Neural cell (in vitro differentiated cells): Measurements from ENCODE around the gene ACAD11. TPM values are rescaled to one million over a fixed set of nuclear protein-coding genes. Genes with fewer than 3 reads are reported as not detected.

Source experiments
- H2AFZ ChIP-seq: fragments of 200-600, 300-800 bp; sonication (generic), shearing (Covaris generic); 2 replicates; pipeline ENCODE4 v1.6.0; 2014; ENCODE audit warnings: low read depth, mild to moderate bottlenecking, antibody characterized with exemption, low read length, moderate library complexity
- H3F3A ChIP-seq: fragments of 200-600 bp; shearing (Covaris generic); 2 replicates; pipeline ENCODE4 v1.6.1; 2016; ENCODE audit warnings: mild to moderate bottlenecking, moderate library complexity, mixed read lengths, antibody characterized with exemption, low read length; ENCODE audit not compliant: insufficient read depth, poor library complexity, severe bottlenecking
- H3K27ac ChIP-seq: fragments of 200-600, 300-800 bp; sonication (generic), shearing (Covaris generic); 2 replicates; pipeline ENCODE4 v1.5.1; 2014; ENCODE audit warnings: mild to moderate bottlenecking, low read length, moderate library complexity
- H3K27me3 ChIP-seq: fragments of 300-800, 200-600 bp; sonication (generic), shearing (Covaris generic); 2 replicates; pipeline ENCODE4 v1.6.0; 2014; ENCODE audit warnings: mild to moderate bottlenecking, low read depth, low read length, moderate library complexity; ENCODE audit not compliant: insufficient read depth
- H3K36me3 ChIP-seq: fragments of 300-800, 200-600 bp; sonication (generic), shearing (Covaris generic); 2 replicates; pipeline ENCODE4 v1.5.1; 2014; ENCODE audit warnings: mild to moderate bottlenecking, antibody characterized with exemption, low read length, moderate library complexity; ENCODE audit not compliant: insufficient read depth
- H3K4me2 ChIP-seq: fragments of 300-800, 200-600 bp; sonication (generic), shearing (Covaris generic); 2 replicates; pipeline ENCODE4 v1.6.0; 2014; ENCODE audit warnings: mild to moderate bottlenecking, low read length
- H3K4me3 ChIP-seq: fragments of 300-800, 200-600 bp; sonication (generic), shearing (Covaris generic); 2 replicates; pipeline ENCODE4 v1.5.1; 2014; ENCODE audit warnings: mild to moderate bottlenecking, low read length, moderate library complexity
- H3K79me2 ChIP-seq: fragments of 200-600 bp; shearing (Covaris generic); replicated peaks from 2 replicates; pipeline ENCODE4 v1.6.0; 2014; ENCODE audit warnings: mild to moderate bottlenecking, low read length, moderate library complexity; ENCODE audit not compliant: insufficient read depth
- H3K9ac ChIP-seq: fragments of 300-800, 200-600 bp; sonication (generic), shearing (Covaris generic); 2 replicates; pipeline ENCODE4 v1.6.1; 2016; ENCODE audit warnings: mild to moderate bottlenecking, low read length, mixed read lengths
- H3K9me2 ChIP-seq: fragments of 200-600 bp; shearing (Covaris generic); 2 replicates; pipeline ENCODE4 v1.6.1; 2016; ENCODE audit warnings: mild to moderate bottlenecking, low read length, mixed read lengths; ENCODE audit not compliant: insufficient read depth
- H3K9me3 ChIP-seq: fragments of 200-600, 300-800 bp; sonication (generic), shearing (Covaris generic); 2 replicates; pipeline ENCODE4 v1.6.1; 2016; ENCODE audit warnings: mild to moderate bottlenecking, mixed run types, low read length, moderate library complexity, mixed read lengths
- H4K20me1 ChIP-seq: fragments of 200-600 bp; shearing (Covaris generic); 2 replicates; pipeline ENCODE4 v1.6.1; 2016; ENCODE audit warnings: mild to moderate bottlenecking, mixed run types; ENCODE audit not compliant: insufficient read depth
- EP300 ChIP-seq: fragments of 450-650 bp; conservative IDR thresholded peaks from 2 replicates; pipeline ENCODE4 v1.6.1; 2014; ENCODE audit warnings: antibody characterized with exemption, mild to moderate bottlenecking, moderate library complexity; ENCODE audit not compliant: poor library complexity, severe bottlenecking
- EZH2 ChIP-seq: fragments of 200-600, 300-800 bp; shearing (Covaris generic), sonication (generic); IDR thresholded peaks from 2 replicates; pipeline ENCODE4 v1.6.1; 2014; ENCODE audit warnings: antibody characterized with exemption, low read length, borderline replicate concordance, mild to moderate bottlenecking; ENCODE audit not compliant: insufficient read depth, poor library complexity, severe bottlenecking
- MXI1 ChIP-seq: fragments of 450-650 bp; conservative IDR thresholded peaks from 2 replicates; pipeline ENCODE4 v1.6.1; 2014; ENCODE audit warnings: antibody characterized with exemption, mild to moderate bottlenecking; ENCODE audit not compliant: poor library complexity, severe bottlenecking
- POLR2AphosphoS5 ChIP-seq: IDR thresholded peaks from 2 replicates; pipeline ENCODE4 v1.6.1; 2012
- RAD21 ChIP-seq: fragments of 450-650 bp; conservative IDR thresholded peaks from 2 replicates; pipeline ENCODE4 v1.6.1; 2014; ENCODE audit warnings: antibody characterized with exemption, mild to moderate bottlenecking, moderate library complexity
- SMC3 ChIP-seq: fragments of 450-650 bp; conservative IDR thresholded peaks from 2 replicates; pipeline ENCODE4 v1.6.1; 2014; ENCODE audit warnings: antibody characterized with exemption, mild to moderate bottlenecking, moderate library complexity; ENCODE audit not compliant: poor library complexity
- TAF1 ChIP-seq: IDR thresholded peaks from 2 replicates; pipeline ENCODE4 v1.6.1; 2012; ENCODE audit warnings: low read depth
- polyA minus RNA-seq: library from RNA; depleted of rRNA, polyadenylated mRNA; stranded (reverse); fragments of >200 nt; gene quantifications from 2 replicates; pipeline ENCODE4 v1.2.3, GENCODE V29; 2014
- polyA plus RNA-seq: library from polyadenylated mRNA; depleted of rRNA; stranded (reverse); fragments of >200 nt; gene quantifications from 2 replicates; pipeline ENCODE4 v1.2.3, GENCODE V29; 2014
- TF ChIP-seq, protein P1 (sequence below): IDR thresholded peaks from 2 replicates; pipeline ENCODE4 v1.6.1; 2012; ENCODE audit warnings: borderline replicate concordance
- TF ChIP-seq, protein P2 (sequence below): fragments of 450-650 bp; IDR thresholded peaks from 2 replicates; pipeline ENCODE4 v1.5.1; 2014; ENCODE audit warnings: antibody characterized with exemption, mild to moderate bottlenecking, moderate library complexity; ENCODE audit not compliant: poor library complexity, severe bottlenecking

ACAD11 gene, protein sequence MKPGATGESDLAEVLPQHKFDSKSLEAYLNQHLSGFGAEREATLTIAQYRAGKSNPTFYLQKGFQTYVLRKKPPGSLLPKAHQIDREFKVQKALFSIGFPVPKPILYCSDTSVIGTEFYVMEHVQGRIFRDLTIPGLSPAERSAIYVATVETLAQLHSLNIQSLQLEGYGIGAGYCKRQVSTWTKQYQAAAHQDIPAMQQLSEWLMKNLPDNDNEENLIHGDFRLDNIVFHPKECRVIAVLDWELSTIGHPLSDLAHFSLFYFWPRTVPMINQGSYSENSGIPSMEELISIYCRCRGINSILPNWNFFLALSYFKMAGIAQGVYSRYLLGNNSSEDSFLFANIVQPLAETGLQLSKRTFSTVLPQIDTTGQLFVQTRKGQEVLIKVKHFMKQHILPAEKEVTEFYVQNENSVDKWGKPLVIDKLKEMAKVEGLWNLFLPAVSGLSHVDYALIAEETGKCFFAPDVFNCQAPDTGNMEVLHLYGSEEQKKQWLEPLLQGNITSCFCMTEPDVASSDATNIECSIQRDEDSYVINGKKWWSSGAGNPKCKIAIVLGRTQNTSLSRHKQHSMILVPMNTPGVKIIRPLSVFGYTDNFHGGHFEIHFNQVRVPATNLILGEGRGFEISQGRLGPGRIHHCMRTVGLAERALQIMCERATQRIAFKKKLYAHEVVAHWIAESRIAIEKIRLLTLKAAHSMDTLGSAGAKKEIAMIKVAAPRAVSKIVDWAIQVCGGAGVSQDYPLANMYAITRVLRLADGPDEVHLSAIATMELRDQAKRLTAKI
- polyA plus RNA-seq: 14.9 and 19.2 TPM in 2 replicates
- 20.0 and 24.9 TPM in 2 replicates for polyA minus RNA-seq

DNA sequence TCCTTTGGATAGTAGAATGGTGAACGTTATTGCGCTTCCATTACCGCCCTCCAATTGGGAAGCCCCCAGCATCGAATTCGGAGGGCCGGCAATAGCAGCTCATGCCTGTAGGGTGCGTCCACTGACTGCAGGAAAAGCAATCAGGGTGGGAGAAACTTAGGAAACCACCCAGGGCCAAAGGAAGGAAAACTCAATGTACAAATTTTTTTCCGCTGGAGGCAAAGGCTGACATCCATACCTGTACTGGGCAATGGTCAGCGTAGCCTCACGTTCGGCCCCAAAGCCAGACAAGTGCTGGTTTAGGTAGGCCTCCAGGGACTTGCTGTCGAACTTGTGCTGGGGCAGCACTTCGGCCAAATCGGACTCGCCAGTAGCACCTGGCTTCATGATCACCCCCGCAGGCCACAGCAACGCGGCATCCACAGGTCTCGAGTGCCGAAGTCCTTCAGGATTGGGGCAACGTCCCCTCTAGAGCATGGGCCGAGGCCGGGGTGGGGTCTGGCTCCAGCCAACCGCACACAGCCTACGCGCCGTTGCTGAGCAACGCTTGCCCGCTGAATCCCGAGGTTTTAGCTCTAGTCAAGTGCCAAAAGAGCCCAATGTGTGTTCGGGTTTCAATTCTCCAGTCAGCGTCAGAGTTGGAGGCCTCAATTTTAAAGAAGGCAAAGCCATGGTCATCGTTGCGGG lies at the start of gene ACAD11:
ACAD11 (minus strand) TSS at position 445 of the 687 bp plus-strand sequence; CDS start at position 387, 58 bp downstream.
- Histone ChIP-seq H3K27me3 (no peaks in the 10 kb centered on the region), H3F3A (no peaks in the 10 kb centered on the region), H2AFZ (peak within 1 kb of the TSS; percentile 91), H3K27ac (peak within 1 kb of the TSS; percentile 77), H3K9ac (peak within 1 kb of the TSS; percentile 88), H3K79me2 (peaks cover 33% of the 10 kb centered on the region), H3K4me2 (peak within 1 kb of the TSS; percentile 23), H3K4me3 (peak within 1 kb of the TSS; percentile 90), H3K36me3 (no peaks in the 10 kb centered on the region), H4K20me1 (no peaks in the 10 kb centered on the region), H3K9me2 (no peaks in the 10 kb centered on the region), H3K9me3 (no peaks in the 10 kb centered on the region)
- TF ChIP-seq SMC3 (peak; percentile 18), TAF1 (no peak), MXI1 (no peak), RAD21 (peak; percentile 35), EP300 (no peak), POLR2AphosphoS5 (no peak), EZH2 (no peak)
- TF ChIP-seq, protein P1, sequence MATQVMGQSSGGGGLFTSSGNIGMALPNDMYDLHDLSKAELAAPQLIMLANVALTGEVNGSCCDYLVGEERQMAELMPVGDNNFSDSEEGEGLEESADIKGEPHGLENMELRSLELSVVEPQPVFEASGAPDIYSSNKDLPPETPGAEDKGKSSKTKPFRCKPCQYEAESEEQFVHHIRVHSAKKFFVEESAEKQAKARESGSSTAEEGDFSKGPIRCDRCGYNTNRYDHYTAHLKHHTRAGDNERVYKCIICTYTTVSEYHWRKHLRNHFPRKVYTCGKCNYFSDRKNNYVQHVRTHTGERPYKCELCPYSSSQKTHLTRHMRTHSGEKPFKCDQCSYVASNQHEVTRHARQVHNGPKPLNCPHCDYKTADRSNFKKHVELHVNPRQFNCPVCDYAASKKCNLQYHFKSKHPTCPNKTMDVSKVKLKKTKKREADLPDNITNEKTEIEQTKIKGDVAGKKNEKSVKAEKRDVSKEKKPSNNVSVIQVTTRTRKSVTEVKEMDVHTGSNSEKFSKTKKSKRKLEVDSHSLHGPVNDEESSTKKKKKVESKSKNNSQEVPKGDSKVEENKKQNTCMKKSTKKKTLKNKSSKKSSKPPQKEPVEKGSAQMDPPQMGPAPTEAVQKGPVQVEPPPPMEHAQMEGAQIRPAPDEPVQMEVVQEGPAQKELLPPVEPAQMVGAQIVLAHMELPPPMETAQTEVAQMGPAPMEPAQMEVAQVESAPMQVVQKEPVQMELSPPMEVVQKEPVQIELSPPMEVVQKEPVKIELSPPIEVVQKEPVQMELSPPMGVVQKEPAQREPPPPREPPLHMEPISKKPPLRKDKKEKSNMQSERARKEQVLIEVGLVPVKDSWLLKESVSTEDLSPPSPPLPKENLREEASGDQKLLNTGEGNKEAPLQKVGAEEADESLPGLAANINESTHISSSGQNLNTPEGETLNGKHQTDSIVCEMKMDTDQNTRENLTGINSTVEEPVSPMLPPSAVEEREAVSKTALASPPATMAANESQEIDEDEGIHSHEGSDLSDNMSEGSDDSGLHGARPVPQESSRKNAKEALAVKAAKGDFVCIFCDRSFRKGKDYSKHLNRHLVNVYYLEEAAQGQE: no peak
- TF ChIP-seq, protein P2, sequence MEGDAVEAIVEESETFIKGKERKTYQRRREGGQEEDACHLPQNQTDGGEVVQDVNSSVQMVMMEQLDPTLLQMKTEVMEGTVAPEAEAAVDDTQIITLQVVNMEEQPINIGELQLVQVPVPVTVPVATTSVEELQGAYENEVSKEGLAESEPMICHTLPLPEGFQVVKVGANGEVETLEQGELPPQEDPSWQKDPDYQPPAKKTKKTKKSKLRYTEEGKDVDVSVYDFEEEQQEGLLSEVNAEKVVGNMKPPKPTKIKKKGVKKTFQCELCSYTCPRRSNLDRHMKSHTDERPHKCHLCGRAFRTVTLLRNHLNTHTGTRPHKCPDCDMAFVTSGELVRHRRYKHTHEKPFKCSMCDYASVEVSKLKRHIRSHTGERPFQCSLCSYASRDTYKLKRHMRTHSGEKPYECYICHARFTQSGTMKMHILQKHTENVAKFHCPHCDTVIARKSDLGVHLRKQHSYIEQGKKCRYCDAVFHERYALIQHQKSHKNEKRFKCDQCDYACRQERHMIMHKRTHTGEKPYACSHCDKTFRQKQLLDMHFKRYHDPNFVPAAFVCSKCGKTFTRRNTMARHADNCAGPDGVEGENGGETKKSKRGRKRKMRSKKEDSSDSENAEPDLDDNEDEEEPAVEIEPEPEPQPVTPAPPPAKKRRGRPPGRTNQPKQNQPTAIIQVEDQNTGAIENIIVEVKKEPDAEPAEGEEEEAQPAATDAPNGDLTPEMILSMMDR: peak; percentile 68

DNA sequence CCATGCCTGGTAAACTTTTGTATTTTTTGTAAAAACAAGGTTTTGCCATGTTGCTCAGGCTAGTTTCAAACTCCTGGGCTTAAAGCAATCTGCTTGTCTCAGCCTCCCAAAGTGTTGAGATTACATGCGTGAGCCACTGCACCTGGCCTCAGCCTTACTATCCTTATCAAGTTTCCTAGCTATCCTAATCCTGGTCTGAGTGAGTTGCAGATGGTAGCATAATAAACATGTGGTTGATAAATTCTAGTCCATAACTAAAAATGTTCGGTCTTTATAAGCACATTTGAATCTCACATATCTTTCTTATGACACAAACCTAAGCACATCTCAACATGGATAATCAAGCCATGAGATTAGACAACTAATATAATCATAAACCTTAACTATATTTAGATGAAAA lies 44.1 kb upstream of the ACAD11 start:
- Histone ChIP-seq H3K9me2 (no peaks in the 10 kb centered on the region), H3K9ac (no peak overlapping the region), H3K27me3 (no peaks in the 10 kb centered on the region), H3K9me3 (no peaks in the 10 kb centered on the region), H3K27ac (no peak overlapping the region), H3K79me2 (no peaks in the 10 kb centered on the region), H3K4me2 (no peak overlapping the region), H3F3A (no peaks in the 10 kb centered on the region), H4K20me1 (no peaks in the 10 kb centered on the region), H3K4me3 (no peak overlapping the region), H3K36me3 (no peaks in the 10 kb centered on the region), H2AFZ (no peak overlapping the region)
- TF ChIP-seq, protein P1: no peak
- TF ChIP-seq MXI1 (no peak), TAF1 (no peak), RAD21 (no peak), POLR2AphosphoS5 (no peak), EZH2 (no peak), SMC3 (no peak), EP300 (no peak)
- TF ChIP-seq, protein P2: no peak
